HG03520 (cell line): ENCODE data around the gene PTPN6.
A peak's percentile ranks its signal among the peaks of the same experiment; 100 is the strongest.

ENCODE experiments used
- ATAC-seq: cut with Tn5 transposase; IDR thresholded peaks from one replicate; pipeline ENCODE4 v1.9.1; 2021; ENCODE audit warnings: mild to moderate bottlenecking, moderate library complexity; ENCODE audit not compliant: unreplicated experiment

The PTPN6 gene

DNA sequence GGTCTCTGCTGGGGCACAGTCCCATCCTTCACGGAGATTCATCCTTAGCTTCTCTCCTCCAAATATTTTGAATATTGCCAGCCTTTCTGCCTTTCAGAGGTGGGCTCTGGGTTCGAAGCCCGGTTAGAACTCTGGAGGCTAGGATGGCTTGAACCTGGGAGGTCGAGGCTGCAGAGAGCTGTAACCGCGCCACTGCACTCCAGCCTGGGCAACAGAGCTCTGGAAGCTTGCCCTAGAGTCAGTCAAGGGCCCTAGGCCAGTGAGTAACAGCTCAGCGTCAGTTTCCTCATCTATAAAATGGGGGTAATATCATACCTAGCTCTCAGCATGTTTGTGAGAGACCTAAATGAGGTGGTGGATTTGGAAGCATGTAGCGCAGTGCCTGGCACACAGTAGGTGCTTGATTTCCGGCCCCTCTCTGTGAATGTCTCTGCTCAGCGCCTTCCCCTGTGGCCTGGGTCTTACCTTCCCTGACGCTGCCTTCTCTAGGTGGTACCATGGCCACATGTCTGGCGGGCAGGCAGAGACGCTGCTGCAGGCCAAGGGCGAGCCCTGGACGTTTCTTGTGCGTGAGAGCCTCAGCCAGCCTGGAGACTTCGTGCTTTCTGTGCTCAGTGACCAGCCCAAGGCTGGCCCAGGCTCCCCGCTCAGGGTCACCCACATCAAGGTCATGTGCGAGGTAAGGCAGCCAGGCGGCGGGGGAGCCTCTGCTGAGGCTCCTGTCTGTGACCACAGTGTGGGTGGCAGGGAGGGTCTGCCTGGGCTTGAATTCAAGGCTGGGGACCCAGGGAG is 3.4 kb downstream of the PTPN6 start:
- ATAC-seq: no peak

DNA sequence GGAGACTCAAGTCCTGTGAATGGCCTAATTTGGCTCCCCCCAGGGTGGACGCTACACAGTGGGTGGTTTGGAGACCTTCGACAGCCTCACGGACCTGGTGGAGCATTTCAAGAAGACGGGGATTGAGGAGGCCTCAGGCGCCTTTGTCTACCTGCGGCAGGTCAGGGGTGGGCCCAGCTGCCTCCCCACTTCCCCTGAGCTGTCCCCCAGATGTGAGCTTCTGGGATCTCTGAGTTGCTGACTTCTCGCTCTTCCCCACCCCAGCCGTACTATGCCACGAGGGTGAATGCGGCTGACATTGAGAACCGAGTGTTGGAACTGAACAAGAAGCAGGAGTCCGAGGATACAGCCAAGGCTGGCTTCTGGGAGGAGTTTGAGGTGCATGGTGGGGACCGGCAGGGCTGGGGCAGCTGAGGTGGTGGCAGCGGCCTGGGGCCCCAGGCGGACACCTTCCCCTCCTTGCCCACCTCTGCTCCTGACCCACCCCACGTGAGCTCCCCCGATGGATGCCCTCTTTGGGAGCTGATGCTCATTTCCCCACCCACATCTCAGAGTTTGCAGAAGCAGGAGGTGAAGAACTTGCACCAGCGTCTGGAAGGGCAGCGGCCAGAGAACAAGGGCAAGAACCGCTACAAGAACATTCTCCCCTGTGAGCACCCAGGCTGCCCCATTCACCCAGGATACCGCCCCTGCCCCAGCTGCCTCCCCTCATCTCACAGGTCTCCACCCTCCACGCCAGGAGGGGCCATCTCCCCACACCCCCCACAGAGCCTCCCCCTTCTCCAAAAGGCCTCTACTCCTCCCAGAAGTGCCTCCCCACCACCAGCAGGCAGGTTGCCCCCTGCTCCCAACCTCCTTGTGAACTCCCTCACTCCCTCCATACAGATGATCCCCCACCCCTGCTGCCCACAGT is 4.2 kb downstream of the PTPN6 start:
- no peak for ATAC-seq

- ATAC-seq: no peak
These were observed 5.0 kb downstream of the PTPN6 start for GRCh38 chr12:6956021-6956727.

- ATAC-seq: no peak
These were observed 6.1 kb downstream of the PTPN6 start for GRCh38 chr12:6957151-6957701.

DNA sequence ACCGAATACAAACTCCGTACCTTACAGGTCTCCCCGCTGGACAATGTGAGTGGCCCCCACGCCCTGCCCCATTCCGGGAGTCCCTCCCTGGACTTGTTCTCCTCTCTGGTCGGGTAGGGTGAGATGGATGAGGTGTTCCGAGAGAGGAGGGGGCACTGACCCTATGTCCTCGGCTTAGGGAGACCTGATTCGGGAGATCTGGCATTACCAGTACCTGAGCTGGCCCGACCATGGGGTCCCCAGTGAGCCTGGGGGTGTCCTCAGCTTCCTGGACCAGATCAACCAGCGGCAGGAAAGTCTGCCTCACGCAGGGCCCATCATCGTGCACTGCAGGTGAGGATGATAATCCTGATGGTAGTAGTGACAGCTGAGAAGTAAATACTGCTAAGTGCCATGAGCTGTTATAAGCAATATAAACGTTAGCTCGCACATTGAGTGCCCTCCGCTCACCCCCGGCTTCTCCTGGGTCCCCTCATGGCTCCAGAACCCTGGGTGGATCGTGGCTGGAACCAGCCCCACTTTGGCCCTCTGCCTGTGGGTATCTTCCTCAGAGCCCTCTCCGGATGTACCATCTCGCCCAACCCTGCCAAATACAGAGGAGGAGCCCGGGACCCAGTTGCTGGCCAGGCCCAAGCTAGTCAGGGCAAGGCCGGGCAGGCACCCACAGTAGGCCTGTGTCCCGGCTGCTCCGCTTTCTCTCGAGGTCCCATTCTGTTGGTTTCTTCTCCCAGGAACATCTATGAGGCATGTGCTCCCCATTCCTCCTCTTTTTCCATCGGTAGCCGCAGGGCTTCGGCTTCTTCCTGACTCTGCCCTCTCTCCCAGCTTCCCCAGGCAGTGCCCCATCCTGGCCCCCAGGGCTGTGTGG is 6.8 kb downstream of the PTPN6 start:
- no peak for ATAC-seq

- ATAC-seq: no peak
These were observed 7.5 kb downstream of the PTPN6 start for GRCh38 chr12:6958609-6959057.

- peak; percentile 43 for ATAC-seq
These were observed 8.1 kb downstream of the PTPN6 start for GRCh38 chr12:6959058-6959804.

DNA sequence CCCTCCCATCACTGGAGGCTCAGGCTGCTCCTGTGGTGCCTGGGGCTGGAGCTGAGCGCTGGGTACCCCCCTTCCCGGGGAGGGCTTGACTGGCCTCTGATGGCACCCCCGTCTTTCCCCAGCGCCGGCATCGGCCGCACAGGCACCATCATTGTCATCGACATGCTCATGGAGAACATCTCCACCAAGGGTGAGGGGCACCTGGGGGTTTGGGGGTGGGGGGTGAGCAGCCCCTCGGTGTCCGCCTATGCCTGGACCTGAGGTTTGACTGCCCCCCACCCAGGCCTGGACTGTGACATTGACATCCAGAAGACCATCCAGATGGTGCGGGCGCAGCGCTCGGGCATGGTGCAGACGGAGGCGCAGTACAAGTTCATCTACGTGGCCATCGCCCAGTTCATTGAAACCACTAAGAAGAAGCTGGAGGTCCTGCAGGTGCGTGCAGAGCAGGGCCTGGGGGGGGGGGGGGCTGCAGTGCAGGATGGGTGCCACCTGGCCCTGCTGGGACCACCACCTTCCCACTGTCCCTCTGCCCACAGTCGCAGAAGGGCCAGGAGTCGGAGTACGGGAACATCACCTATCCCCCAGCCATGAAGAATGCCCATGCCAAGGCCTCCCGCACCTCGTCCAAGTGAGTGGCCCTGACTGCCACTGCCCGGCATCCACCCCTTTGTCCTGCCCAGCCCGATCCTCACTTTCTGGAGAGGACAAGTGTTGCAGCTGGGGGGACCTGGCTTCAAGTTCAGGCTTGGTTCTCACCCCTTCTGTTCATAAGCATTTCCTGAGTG is 8.8 kb downstream of the PTPN6 start:
- ATAC-seq: no peak

DNA sequence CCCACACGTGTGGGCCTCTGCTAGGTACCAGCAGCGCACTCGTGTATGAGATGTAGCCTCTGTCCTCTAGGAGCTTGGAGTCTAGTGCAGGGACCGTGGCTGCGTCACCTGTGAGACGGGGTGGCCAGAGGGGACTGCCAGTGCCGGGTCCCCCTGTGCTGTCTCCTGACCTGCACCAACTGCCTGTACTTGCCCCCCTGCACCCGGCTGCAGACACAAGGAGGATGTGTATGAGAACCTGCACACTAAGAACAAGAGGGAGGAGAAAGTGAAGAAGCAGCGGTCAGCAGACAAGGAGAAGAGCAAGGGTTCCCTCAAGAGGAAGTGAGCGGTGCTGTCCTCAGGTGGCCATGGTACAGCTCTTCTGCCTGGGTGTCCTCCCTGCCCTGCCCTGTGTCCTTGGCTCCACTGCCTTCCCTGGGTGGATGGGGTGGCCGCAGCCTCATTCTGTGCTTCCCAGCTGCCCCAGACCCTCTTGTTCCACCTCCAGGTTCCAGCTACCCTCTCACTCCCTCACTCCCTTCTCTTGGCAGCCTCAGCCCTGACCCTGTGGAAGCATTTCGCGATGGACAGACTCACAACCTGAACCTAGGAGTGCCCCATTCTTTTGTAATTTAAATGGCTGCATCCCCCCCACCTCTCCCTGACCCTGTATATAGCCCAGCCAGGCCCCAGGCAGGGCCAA is 9.6 kb downstream of the PTPN6 start:
- no peak for ATAC-seq

GRCh38 chr12:6961278-6961694 is 10.1 kb downstream of the PTPN6 start:
- ATAC-seq: no peak

GRCh38 chr12:6961695-6962284 is 10.6 kb downstream of the PTPN6 start:
- ATAC-seq: no peak

DNA sequence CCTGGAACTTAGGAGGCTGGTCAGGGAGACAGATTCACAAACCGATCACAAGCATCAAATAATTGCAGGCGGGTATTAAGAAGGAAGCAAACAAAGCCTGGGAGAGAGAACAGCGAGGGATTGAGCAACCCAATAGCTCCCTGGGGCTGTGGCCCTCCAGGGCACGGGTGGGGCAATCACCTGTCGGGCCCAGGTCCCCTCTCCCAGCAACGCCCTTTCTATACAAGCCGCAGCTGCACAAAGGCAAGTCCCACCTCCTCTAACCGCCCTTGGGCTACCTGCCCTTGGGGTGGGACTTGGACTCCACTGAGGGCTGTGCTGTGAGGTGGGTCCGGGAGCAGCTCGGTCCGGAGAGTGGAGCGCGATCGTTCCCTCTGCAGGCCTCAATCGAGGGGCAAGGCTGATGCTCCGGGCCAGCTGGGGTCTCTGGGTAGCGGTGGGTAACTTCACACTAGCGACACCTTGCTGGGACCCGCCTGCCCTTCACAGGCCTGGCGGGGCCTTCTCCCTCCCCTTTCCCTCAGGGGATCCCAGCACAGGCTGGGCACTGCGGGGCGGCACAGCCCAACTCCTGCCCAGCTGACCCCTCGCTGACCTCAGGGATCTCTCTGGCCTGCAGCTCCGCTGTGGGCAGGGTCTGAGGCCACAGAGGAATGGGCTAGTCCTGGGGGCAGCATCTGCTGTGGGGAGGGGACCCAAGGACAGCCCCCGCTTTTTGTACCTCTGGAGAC is 11.3 kb downstream of the PTPN6 start:
- ATAC-seq: no peak

GRCh38 chr12:6963016-6963731 is 12.0 kb downstream of the PTPN6 start:
- ATAC-seq: no peak

GRCh38 chr12:6963791-6964413 is 12.7 kb downstream of the PTPN6 start:
- ATAC-seq: no peak

GRCh38 chr12:6964605-6965025 is 13.5 kb downstream of the PTPN6 start:
- no peak for ATAC-seq
